T-helper 2 cell treated with Interferon-gamma antibody and Interleukin-4, amounts not matched to agents 5 μg/mL and 100 μg/mL, for 36 hours (primary cell): Measurements from ENCODE around the gene SEZ6L2.
"Not testable (repeated sequence)": the region's sequence is repeated elsewhere in the genome, so short reads cannot be mapped to it uniquely, and the experiment has no call there.

Experiments
- DNase-seq: peaks from one replicate; pipeline ENCODE4 v3.0.0; 2021; ENCODE audit warnings: low spot score
- H3K27ac Mint-ChIP-seq: one replicate; pipeline ENCODE4 v1.8.0; 2021; ENCODE audit warnings: mild to moderate bottlenecking, mixed read lengths
- H3K27me3 Mint-ChIP-seq: one replicate; pipeline ENCODE4 v1.8.0; 2021; ENCODE audit warnings: low read depth, mixed read lengths
- H3K36me3 Mint-ChIP-seq: one replicate; pipeline ENCODE4 v1.8.0; 2021; ENCODE audit warnings: low read depth, mixed read lengths
- H3K4me1 Mint-ChIP-seq: one replicate; pipeline ENCODE4 v1.8.0; 2021; ENCODE audit warnings: low read depth, mixed read lengths
- H3K4me3 Mint-ChIP-seq: one replicate; pipeline ENCODE4 v1.8.0; 2022; ENCODE audit warnings: mild to moderate bottlenecking, moderate library complexity, mixed read lengths
- H3K9me3 Mint-ChIP-seq: one replicate; pipeline ENCODE4 v1.8.0; 2021; ENCODE audit warnings: mixed read lengths

SEZ6L2 gene

GRCh38 chr16:29844575-29845331 is 54.6 kb downstream of the SEZ6L2 start:
- peaks cover 1% of the 10 kb centered on the region for H3K4me1 Mint-ChIP-seq
- peaks cover 42% of the 10 kb centered on the region for H3K36me3 Mint-ChIP-seq
- H3K4me3 Mint-ChIP-seq: no peak overlapping the region
- no peak overlapping the region for H3K27ac Mint-ChIP-seq
- no peaks in the 10 kb centered on the region for H3K27me3 Mint-ChIP-seq
- no peaks in the 10 kb centered on the region for H3K9me3 Mint-ChIP-seq
- DNase-seq: no peak

GRCh38 chr16:29843931-29844330 is 55.4 kb downstream of the SEZ6L2 start:
- DNase-seq: no peak
- Mint-ChIP-seq H3K4me3 (no peak overlapping the region), H3K9me3 (no peaks in the 10 kb centered on the region), H3K36me3 (peaks cover 47% of the 10 kb centered on the region), H3K27me3 (no peaks in the 10 kb centered on the region), H3K4me1 (peaks cover 1% of the 10 kb centered on the region), H3K27ac (no peak overlapping the region)

GRCh38 chr16:29842732-29843346 is 56.5 kb downstream of the SEZ6L2 start:
- Mint-ChIP-seq H3K36me3 (peaks cover 44% of the 10 kb centered on the region), H3K4me1 (no peaks in the 10 kb centered on the region), H3K27ac (no peak overlapping the region), H3K9me3 (no peaks in the 10 kb centered on the region), H3K4me3 (no peak overlapping the region), H3K27me3 (no peaks in the 10 kb centered on the region)
- no peak for DNase-seq

- Mint-ChIP-seq H3K27ac (no peak overlapping the region), H3K36me3 (peaks cover 46% of the 10 kb centered on the region), H3K9me3 (no peaks in the 10 kb centered on the region), H3K4me1 (no peaks in the 10 kb centered on the region), H3K4me3 (no peak overlapping the region), H3K27me3 (no peaks in the 10 kb centered on the region)
- no peak for DNase-seq
These were observed 57.7 kb downstream of the SEZ6L2 start for GRCh38 chr16:29841631-29842030.

GRCh38 chr16:29840240-29840639 is 59.1 kb downstream of the SEZ6L2 start:
- H3K27me3 Mint-ChIP-seq: no peaks in the 10 kb centered on the region
- no peaks in the 10 kb centered on the region for H3K4me1 Mint-ChIP-seq
- H3K27ac Mint-ChIP-seq: no peak overlapping the region
- H3K36me3 Mint-ChIP-seq: peaks cover 44% of the 10 kb centered on the region
- H3K4me3 Mint-ChIP-seq: no peak overlapping the region
- no peak for DNase-seq
- H3K9me3 Mint-ChIP-seq: no peaks in the 10 kb centered on the region

DNA sequence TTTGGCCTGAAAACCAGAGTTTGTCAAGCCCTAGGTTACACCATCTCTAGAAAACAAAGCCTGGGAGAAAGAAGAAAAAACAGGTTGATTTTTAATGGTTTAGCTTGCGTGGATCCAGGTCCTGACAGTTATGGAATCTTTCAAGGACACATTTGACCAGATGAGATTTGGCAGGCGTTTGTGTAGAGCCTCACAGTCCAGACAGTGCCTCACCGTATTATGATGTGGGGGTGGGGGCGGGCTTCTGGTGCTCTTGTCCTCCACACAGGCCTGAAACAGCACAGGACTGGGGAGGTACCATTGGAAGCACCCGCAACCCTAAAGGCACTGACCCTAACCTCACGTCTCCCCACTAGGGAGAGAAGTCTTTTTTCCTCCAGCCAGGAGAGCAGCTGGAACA is 59.5 kb downstream of the SEZ6L2 start:
- H3K36me3 Mint-ChIP-seq: peaks cover 42% of the 10 kb centered on the region
- no peaks in the 10 kb centered on the region for H3K4me1 Mint-ChIP-seq
- no peaks in the 10 kb centered on the region for H3K9me3 Mint-ChIP-seq
- H3K27me3 Mint-ChIP-seq: no peaks in the 10 kb centered on the region
- H3K27ac Mint-ChIP-seq: no peak overlapping the region
- H3K4me3 Mint-ChIP-seq: no peak overlapping the region
- no peak for DNase-seq

GRCh38 chr16:29837841-29838240 is 61.5 kb downstream of the SEZ6L2 start:
- Mint-ChIP-seq H3K9me3 (no peaks in the 10 kb centered on the region), H3K27ac (no peak overlapping the region), H3K36me3 (peaks cover 41% of the 10 kb centered on the region), H3K4me3 (no peak overlapping the region), H3K4me1 (no peaks in the 10 kb centered on the region), H3K27me3 (no peaks in the 10 kb centered on the region)
- no peak for DNase-seq

GRCh38 chr16:29836623-29837022 is 62.7 kb downstream of the SEZ6L2 start:
- DNase-seq: no peak
- no peaks in the 10 kb centered on the region for H3K27me3 Mint-ChIP-seq
- H3K27ac Mint-ChIP-seq: no peak overlapping the region
- H3K36me3 Mint-ChIP-seq: peaks cover 42% of the 10 kb centered on the region
- H3K4me1 Mint-ChIP-seq: no peaks in the 10 kb centered on the region
- H3K9me3 Mint-ChIP-seq: no peaks in the 10 kb centered on the region
- H3K4me3 Mint-ChIP-seq: no peak overlapping the region

DNA sequence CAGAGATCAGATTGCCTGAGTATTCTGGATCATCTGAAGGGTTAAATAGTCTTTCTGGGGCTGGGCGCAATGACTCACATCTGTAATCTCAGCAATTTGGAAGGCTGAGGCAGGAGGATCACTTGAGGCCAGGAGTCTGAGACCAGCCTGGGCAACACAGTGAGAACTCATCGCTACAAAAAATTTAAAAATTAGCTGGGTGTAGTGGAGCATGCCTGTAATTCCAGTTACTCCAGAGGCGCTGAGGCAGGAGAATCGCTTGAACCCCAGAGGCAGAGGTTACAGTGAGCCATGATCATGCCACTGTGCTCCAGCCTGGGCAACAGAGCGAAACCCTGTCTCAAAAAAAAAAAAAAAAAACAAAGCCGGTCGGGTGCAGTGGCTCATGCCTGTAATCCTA is 63.4 kb downstream of the SEZ6L2 start:
- H3K4me3 Mint-ChIP-seq: no peak overlapping the region
- DNase-seq: no peak
- H3K36me3 Mint-ChIP-seq: peaks cover 44% of the 10 kb centered on the region
- H3K9me3 Mint-ChIP-seq: no peaks in the 10 kb centered on the region
- no peaks in the 10 kb centered on the region for H3K27me3 Mint-ChIP-seq
- no peak overlapping the region for H3K27ac Mint-ChIP-seq
- H3K4me1 Mint-ChIP-seq: no peaks in the 10 kb centered on the region

- no peak for DNase-seq
- no peaks in the 10 kb centered on the region for H3K4me1 Mint-ChIP-seq
- no peaks in the 10 kb centered on the region for H3K9me3 Mint-ChIP-seq
- peaks cover 44% of the 10 kb centered on the region for H3K36me3 Mint-ChIP-seq
- no peaks in the 10 kb centered on the region for H3K27me3 Mint-ChIP-seq
- H3K27ac Mint-ChIP-seq: no peak overlapping the region
- no peak overlapping the region for H3K4me3 Mint-ChIP-seq
These were observed 65.3 kb downstream of the SEZ6L2 start for GRCh38 chr16:29834079-29834478.

DNA sequence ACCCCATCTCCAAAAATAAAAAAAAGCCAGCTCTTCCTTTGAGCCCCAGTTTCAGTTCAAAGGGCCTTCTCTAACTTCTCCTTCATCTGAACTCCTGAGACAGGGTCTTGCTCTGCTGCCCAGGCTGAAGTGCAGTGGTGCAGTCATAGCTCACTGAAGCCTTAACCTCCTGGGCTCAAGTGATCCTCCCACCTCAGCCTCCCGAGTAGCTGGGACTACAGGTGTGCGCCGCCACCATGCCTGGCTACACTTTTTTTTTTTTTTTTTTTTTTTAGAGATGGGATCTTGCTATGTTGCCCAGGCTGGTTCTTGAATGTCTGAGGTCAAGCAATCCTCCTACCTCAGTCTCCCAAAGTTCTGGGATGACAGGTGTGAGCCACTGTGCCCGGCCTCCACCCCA is 66.1 kb downstream of the SEZ6L2 start:
- not testable (repeated sequence) for H3K9me3 Mint-ChIP-seq, H3K27ac Mint-ChIP-seq
- peaks cover 44% of the 10 kb centered on the region for H3K36me3 Mint-ChIP-seq

DNA sequence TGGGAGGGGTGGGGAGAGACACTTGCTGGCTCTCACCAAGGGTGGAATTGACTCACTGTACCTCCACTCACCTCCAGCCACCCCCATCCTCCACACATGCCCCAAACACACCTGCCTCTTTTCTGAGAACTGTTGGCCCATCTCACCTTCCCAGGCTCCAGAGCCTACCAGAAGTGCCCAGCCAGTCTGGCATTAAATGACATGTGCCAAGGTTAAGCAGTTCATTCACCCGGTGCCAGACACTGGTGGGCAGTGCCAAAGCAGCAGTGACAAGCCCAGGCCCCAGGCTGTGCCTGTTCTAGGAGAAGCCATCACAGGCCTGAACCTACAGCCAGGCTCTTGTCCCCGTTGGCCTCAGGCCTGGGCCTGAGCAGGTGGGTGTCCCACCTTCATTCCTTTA is 67.9 kb downstream of the SEZ6L2 start:
- no peaks in the 10 kb centered on the region for H3K9me3 Mint-ChIP-seq

More for the DNA sequence above, 66.1 kb downstream of the SEZ6L2 start:
- not testable (repeated sequence) for DNase-seq, H3K4me3 Mint-ChIP-seq, H3K27me3 Mint-ChIP-seq, H3K4me1 Mint-ChIP-seq

DNA sequence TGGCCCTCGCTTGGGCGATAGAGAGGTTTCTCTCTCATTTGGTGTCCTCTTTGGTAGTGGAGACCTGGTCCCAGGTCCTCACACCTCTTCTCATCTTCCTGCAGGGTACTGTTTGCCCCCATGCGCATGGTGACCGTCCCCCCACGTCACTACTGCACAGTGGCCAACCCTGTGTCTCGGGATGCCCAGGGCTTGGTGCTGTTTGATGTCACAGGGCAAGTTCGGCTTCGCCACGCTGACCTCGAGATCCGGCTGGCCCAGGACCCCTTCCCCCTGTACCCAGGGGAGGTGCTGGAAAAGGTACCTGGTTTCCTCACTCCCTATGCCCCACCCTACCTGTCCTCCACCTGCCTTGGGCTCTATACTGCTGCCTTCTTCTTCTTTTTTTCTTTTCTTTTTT is 68.6 kb downstream of the SEZ6L2 start:
- H3K27ac Mint-ChIP-seq: no peak overlapping the region
- H3K4me3 Mint-ChIP-seq: no peak overlapping the region
- H3K4me1 Mint-ChIP-seq: peaks cover 17% of the 10 kb centered on the region
- no peaks in the 10 kb centered on the region for H3K27me3 Mint-ChIP-seq
- H3K36me3 Mint-ChIP-seq: peaks cover 38% of the 10 kb centered on the region
- H3K9me3 Mint-ChIP-seq: no peaks in the 10 kb centered on the region
- DNase-seq: no peak

More for the DNA sequence above, 67.9 kb downstream of the SEZ6L2 start:
- Mint-ChIP-seq H3K4me3 (no peak overlapping the region), H3K27ac (no peak overlapping the region), H3K36me3 (peaks cover 41% of the 10 kb centered on the region), H3K27me3 (no peaks in the 10 kb centered on the region), H3K4me1 (peaks cover 10% of the 10 kb centered on the region)
- no peak for DNase-seq

DNA sequence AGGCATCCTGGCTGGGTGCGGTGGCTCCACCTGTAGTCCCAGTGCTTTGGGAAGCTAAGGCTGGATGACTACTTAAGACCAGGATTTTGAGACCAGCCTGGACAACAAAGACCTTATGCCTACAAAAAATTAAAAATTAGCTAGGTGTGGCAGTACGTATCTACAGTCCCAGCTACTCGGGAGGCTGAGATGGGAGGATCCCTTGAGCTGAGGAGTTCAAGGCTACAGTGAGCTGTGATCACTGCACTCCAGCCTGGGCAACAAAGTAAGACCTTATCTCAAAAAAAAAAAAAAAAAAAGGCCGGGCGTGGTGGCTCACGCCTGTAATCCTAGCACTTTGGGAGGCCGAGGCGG is 73.0 kb downstream of the SEZ6L2 start:
- Mint-ChIP-seq H3K4me3 (peak overlapping the region; percentile 78), H3K9me3 (no peaks in the 10 kb centered on the region), H3K27me3 (no peaks in the 10 kb centered on the region), H3K36me3 (peaks cover 31% of the 10 kb centered on the region), H3K27ac (peak overlapping the region; percentile 91), H3K4me1 (peaks cover 30% of the 10 kb centered on the region)
- DNase-seq: no peak
